Muscle of leg (tissue), 11 donors: ENCODE results near the gene JAG2. TPM values are rescaled to one million over a fixed set of nuclear protein-coding genes. Genes with fewer than 3 reads are reported as not detected.

Experiments
- DNase-seq: peaks from one replicate; pipeline ENCODE4 v3.0.0; 2013
- H3K27ac ChIP-seq: one replicate; pipeline ENCODE4 v1.5.1; 2013; ENCODE audit warnings: mild to moderate bottlenecking, low read length, control low read depth
- H3K27me3 ChIP-seq: one replicate; pipeline ENCODE4 v1.6.1; 2013; ENCODE audit warnings: low read length; ENCODE audit not compliant: control insufficient read depth, insufficient read depth
- H3K36me3 ChIP-seq: one replicate; pipeline ENCODE4 v1.6.1; 2013; ENCODE audit warnings: low read length; ENCODE audit not compliant: control insufficient read depth, insufficient read depth
- H3K4me1 ChIP-seq: one replicate; pipeline ENCODE4 v1.6.1; 2013; ENCODE audit warnings: low read length; ENCODE audit not compliant: control insufficient read depth, insufficient read depth
- H3K4me3 ChIP-seq: one replicate; pipeline ENCODE4 v1.5.1; 2013; ENCODE audit warnings: low read length, control low read depth
- H3K9me3 ChIP-seq: replicated peaks from 2 replicates; pipeline ENCODE4 v1.6.1; 2013; ENCODE audit warnings: low read depth, low read length; ENCODE audit not compliant: control insufficient read depth
- WGBS: methylation state at CpG from one replicate; pipeline ENCODE4 v1.1.5; 2013; ENCODE audit warnings: missing lambda C conversion rate; ENCODE audit not compliant: insufficient coverage; 5-methylcytosine and 5-hydroxymethylcytosine counted together
- polyA plus RNA-seq, 8 donors: library from polyadenylated mRNA; unstranded; fragments of 120-200 nt; gene quantifications; one replicate each; pipeline versions ENCODE4 v1.2.1 to v1.2.3, GENCODE V29; 2013; ENCODE audit warnings: inconsistent platforms in 1 of 8, low replicate concordance in 1 of 8; ENCODE audit not compliant: insufficient read length in 8 of 8, insufficient read depth in 1 of 8
- total RNA-seq: library from RNA; stranded (reverse); fragments of 120-200 nt; gene quantifications from one replicate; pipeline ENCODE4 v1.2.4, GENCODE V29; 2013

JAG2 gene
- total and polyA plus RNA-seq, 9 donors: 23.8 to 53.7 (median 44.4) TPM

GRCh38 chr14:105141026-105141425 is 27.6 kb downstream of the JAG2 start:
- no peak for DNase-seq
- Histone ChIP-seq H3K27me3 (no peaks in the 10 kb centered on the region), H3K9me3 (peaks cover 15% of the 10 kb centered on the region), H3K4me3 (no peak overlapping the region), H3K27ac (no peak overlapping the region), H3K36me3 (peaks cover 32% of the 10 kb centered on the region), H3K4me1 (no peaks in the 10 kb centered on the region)
- WGBS: 85% methylated on average over 4 of the region's 6 CpGs

- H3K36me3 ChIP-seq: peaks cover 30% of the 10 kb centered on the region
- 89% methylated on average over 6 of the region's 7 CpGs for WGBS
- H3K9me3 ChIP-seq: peaks cover 15% of the 10 kb centered on the region
- DNase-seq: no peak
- H3K27me3 ChIP-seq: no peaks in the 10 kb centered on the region
- H3K27ac ChIP-seq: no peak overlapping the region
- no peaks in the 10 kb centered on the region for H3K4me1 ChIP-seq
- H3K4me3 ChIP-seq: no peak overlapping the region
Observed at GRCh38 chr14:105140581-105140980, 28.0 kb downstream of the JAG2 start.

DNA sequence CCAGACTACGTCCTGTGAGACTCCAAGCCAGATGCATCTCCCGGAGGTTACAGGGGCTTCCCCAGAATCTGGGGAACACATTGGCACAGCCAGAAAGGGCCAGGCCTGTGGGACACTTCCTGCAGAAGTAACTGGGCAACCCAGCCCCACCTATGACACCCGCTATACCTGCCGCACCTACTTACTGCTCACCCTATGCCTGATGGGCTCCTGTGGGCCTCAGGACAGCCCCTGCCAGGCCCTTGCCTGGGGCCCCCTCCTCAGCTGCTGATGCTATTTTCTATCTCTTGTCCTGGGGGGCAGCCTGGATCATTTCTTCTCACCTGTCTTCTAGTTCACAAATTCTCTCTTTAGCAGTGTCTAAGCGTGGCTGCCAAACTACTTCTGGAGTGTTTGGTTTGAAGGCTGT is 28.7 kb downstream of the JAG2 start:
- no peaks in the 10 kb centered on the region for H3K4me1 ChIP-seq
- 100% methylated on average over 4 of the region's 5 CpGs for WGBS

GRCh38 chr14:105139212-105139825 is 29.3 kb downstream of the JAG2 start:
- Histone ChIP-seq H3K27ac (no peak overlapping the region), H3K36me3 (peaks cover 26% of the 10 kb centered on the region), H3K27me3 (peaks cover 2% of the 10 kb centered on the region), H3K4me3 (no peak overlapping the region), H3K9me3 (peaks cover 15% of the 10 kb centered on the region), H3K4me1 (no peaks in the 10 kb centered on the region)
- WGBS: 73% methylated on average over 8 of the region's 10 CpGs
- DNase-seq: no peak

More for the DNA sequence above, 28.7 kb downstream of the JAG2 start:
- H3K27me3 ChIP-seq: no peaks in the 10 kb centered on the region
- H3K36me3 ChIP-seq: peaks cover 26% of the 10 kb centered on the region
- no peak overlapping the region for H3K4me3 ChIP-seq
- no peak overlapping the region for H3K27ac ChIP-seq
- peaks cover 15% of the 10 kb centered on the region for H3K9me3 ChIP-seq
- DNase-seq: no peak

DNA sequence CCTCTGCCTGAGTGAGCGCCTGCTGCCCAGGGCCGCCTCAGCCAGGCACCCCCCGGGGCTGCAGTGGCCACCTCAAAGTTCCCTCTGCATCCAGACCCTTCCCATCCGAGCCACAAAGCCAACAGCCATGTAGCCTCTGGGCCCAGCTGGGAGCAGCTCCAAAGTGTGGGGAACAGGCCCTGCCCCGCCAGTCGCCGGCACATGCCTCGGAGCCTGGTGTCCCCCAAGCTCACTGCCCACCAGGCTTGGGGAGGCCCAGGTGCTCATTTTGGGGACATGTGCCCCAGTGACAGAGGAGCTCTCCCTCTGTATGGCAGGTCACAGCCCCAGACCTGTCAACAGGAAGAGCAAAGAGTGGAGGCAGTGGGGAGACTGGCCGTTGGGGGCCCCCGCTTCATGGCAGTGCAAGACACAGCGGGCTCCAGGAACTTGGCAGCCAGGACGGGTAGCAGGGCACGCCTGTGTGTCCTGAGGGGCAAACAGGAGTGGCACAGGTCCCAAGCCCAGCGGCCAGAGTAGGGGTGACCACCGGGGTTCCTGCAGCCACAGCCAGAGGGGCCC is 29.9 kb downstream of the JAG2 start:
- Histone ChIP-seq H3K4me3 (no peak overlapping the region), H3K36me3 (peaks cover 26% of the 10 kb centered on the region), H3K9me3 (peaks cover 15% of the 10 kb centered on the region), H3K27ac (no peak overlapping the region), H3K4me1 (no peaks in the 10 kb centered on the region), H3K27me3 (peaks cover 2% of the 10 kb centered on the region)
- WGBS: 90% methylated on average over 11 of the region's 15 CpGs
- DNase-seq: no peak

DNA sequence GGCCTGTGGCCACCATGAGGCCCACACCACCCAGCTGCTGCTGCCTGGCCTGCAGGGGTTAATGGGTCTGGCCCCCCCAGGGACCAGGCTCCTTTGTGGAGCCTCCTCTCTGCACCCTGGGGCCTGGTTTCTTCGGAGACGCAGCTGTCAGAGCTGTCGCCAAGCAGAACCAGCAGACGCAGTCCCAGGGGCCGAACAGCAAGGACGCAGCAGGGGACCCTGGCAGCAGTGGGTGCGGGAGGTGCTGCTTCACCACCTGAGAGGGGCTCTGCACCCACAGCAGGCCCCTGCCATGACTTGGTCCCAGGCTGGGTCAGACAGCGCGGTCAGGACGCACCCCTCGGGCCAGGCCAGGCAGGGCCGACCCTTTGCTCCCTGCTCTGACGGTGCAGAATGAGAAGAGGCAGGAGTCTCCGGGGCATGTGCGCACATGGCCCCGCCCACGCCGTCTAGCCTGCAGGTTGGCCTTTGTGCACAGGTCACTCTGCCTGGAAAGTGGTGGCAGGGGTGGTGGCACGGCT is 30.5 kb downstream of the JAG2 start:
- WGBS: 81% methylated on average over 14 of the region's 19 CpGs
- H3K4me3 ChIP-seq: no peak overlapping the region
- H3K4me1 ChIP-seq: no peaks in the 10 kb centered on the region
- H3K9me3 ChIP-seq: peaks cover 15% of the 10 kb centered on the region
- no peak overlapping the region for H3K27ac ChIP-seq
- H3K36me3 ChIP-seq: peaks cover 24% of the 10 kb centered on the region
- DNase-seq: no peak
- H3K27me3 ChIP-seq: peaks cover 2% of the 10 kb centered on the region

- peaks cover 2% of the 10 kb centered on the region for H3K27me3 ChIP-seq
- 74% methylated on average over 13 of the region's 14 CpGs for WGBS
- peaks cover 15% of the 10 kb centered on the region for H3K9me3 ChIP-seq
- H3K4me1 ChIP-seq: no peaks in the 10 kb centered on the region
- H3K36me3 ChIP-seq: peaks cover 21% of the 10 kb centered on the region
- no peak overlapping the region for H3K27ac ChIP-seq
- no peak overlapping the region for H3K4me3 ChIP-seq
- DNase-seq: no peak
Observed at GRCh38 chr14:105137481-105138020, 31.0 kb downstream of the JAG2 start.

GRCh38 chr14:105136401-105137322 is 31.9 kb downstream of the JAG2 start:
- Histone ChIP-seq H3K27ac (no peak overlapping the region), H3K9me3 (peaks cover 15% of the 10 kb centered on the region), H3K27me3 (peaks cover 2% of the 10 kb centered on the region), H3K36me3 (peaks cover 12% of the 10 kb centered on the region), H3K4me3 (no peak overlapping the region), H3K4me1 (no peaks in the 10 kb centered on the region)
- DNase-seq: no peak
- WGBS: 66% methylated on average over 50 of the region's 50 CpGs

- Histone ChIP-seq H3K27ac (no peak overlapping the region), H3K36me3 (peaks cover 7% of the 10 kb centered on the region), H3K4me1 (no peaks in the 10 kb centered on the region), H3K27me3 (peaks cover 2% of the 10 kb centered on the region), H3K4me3 (no peak overlapping the region), H3K9me3 (peaks cover 15% of the 10 kb centered on the region)
- 95% methylated on average over 7 of the region's 14 CpGs for WGBS
- no peak for DNase-seq
Observed at GRCh38 chr14:105135700-105136395, 32.7 kb downstream of the JAG2 start.
